Sigmoid colon (tissue), 7 donors: ENCODE results near the gene TEN1. TPM values are rescaled to one million over a fixed set of nuclear protein-coding genes. Genes with fewer than 3 reads are reported as not detected.

Experiments used
- DNase-seq: peaks from one replicate; pipeline ENCODE4 v3.0.0-alpha.2; 2019
- H3K27ac ChIP-seq, 4 donors: fragments of 200-600 bp; sonication (generic); one replicate each; pipeline ENCODE4 v1.5.1; 2016 to 2019; ENCODE audit warnings: mild to moderate bottlenecking in 1 of 4
- H3K27me3 ChIP-seq, 3 donors: fragments of 200-600 bp; sonication (generic); one replicate each; pipeline ENCODE4 v1.5.1; 2019; ENCODE audit warnings: mild to moderate bottlenecking in 1 of 3
- H3K36me3 ChIP-seq, 4 donors: fragments of 200-600 bp; sonication (generic); one replicate each; pipeline ENCODE4 v1.5.1; 2016 to 2019
- H3K4me1 ChIP-seq, 4 donors: fragments of 200-600 bp; sonication (generic); one replicate each; pipeline ENCODE4 v1.5.1; 2017 to 2019
- H3K4me3 ChIP-seq, 4 donors: fragments of 200-600 bp; sonication (generic); one replicate each; pipeline ENCODE4 v1.5.1; 2017 to 2019; ENCODE audit warnings: mild to moderate bottlenecking in 2 of 4, moderate library complexity in 1 of 4
- H3K9me3 ChIP-seq, 4 donors: fragments of 200-600 bp in 3 of 4; sonication (generic) in 3 of 4; one replicate each; pipeline versions ENCODE4 v1.5.1 to v1.6.1; 2013 to 2019
- EP300 ChIP-seq, 4 donors: sonication (generic); formaldehyde crosslinking; IDR thresholded peaks; one replicate each; pipeline ENCODE4 v1.6.1; 2017; ENCODE audit warnings: antibody characterized with exemption in 4 of 4
- POLR2A ChIP-seq, 2 donors: fragments of 450-650 bp; IDR thresholded peaks; one replicate each; pipeline ENCODE4 v1.6.1; 2016; ENCODE audit warnings: antibody characterized with exemption in 2 of 2, mild to moderate bottlenecking in 2 of 2, moderate library complexity in 2 of 2
- POLR2AphosphoS5 ChIP-seq, 4 donors: sonication (generic); formaldehyde crosslinking; IDR thresholded peaks; one replicate each; pipeline ENCODE4 v1.6.1; 2017; ENCODE audit warnings: antibody characterized with exemption in 4 of 4
- WGBS, 2 donors: extraction: QIAGEN DNeasy Blood & Tissue Kit; methylation state at CpG; one replicate each; pipeline ENCODE4 v1.1.7; 2013; 5-methylcytosine and 5-hydroxymethylcytosine counted together
- intact Hi-C: fragments of 100-400 bp; cut with DNase I; formaldehyde crosslinking; loops from one replicate; pipeline ENCODE4 v1.15.1; 2023
- polyA plus RNA-seq, 3 donors: library from polyadenylated mRNA; stranded (reverse); fragments of 200-250 nt; gene quantifications; one replicate each; pipeline ENCODE4 v1.2.3, GENCODE V29; 2013
- total RNA-seq, 4 donors: library from RNA; depleted of rRNA; stranded (reverse); fragments of >200 nt; gene quantifications; one replicate each; pipeline ENCODE4 v1.1.0, GENCODE V29; 2016
- TF ChIP-seq, protein P1 (sequence below), 4 experiments: fragments of 450-650 bp in 3 of 4; fragments of 200-600 bp in 1 of 4; IDR thresholded peaks; one replicate each; pipeline ENCODE4 v1.5.1; 2016 to 2019; ENCODE audit warnings: antibody characterized with exemption in 4 of 4, mild to moderate bottlenecking in 3 of 4, moderate library complexity in 2 of 4
- donor health status: healthy with polysubstance abuse.
- donor health status: Bipolar disorder and iron deficiency.
- donor health status: healthy.

Gene TEN1
- total and polyA plus RNA-seq, 7 donors: 5.3 to 78.8 (median 14.8) TPM

DNA sequence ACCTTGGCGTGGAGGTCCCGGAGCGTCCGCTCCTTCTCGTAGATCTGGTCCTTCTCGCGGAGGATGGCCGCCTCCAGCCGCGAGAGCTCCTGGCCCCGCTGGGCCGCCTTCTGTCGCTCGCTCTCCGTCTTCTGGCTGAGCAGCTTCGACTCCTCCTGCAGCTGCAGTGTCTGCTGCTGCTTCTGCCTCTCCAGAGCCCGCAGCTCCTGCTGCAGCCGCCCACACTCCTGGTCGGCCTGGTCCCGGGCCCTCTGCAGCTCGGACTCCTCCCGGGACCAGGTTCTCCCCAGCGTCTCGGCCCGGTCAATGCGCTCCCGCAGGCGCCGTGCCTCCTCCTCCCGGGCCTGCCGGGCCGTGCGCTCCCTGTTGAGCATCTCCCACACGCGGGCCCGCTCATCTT lies 29.2 kb downstream of the TEN1 start:
- Histone ChIP-seq H3K27me3 (no peaks in the 10 kb centered on the region), H3K36me3 (no peaks in the 10 kb centered on the region), H3K4me1 (peaks cover 0 to 9% (median 0%) of the 10 kb centered on the region in 4 donors), H3K4me3 (no peak overlapping the region), H3K9me3 (no peaks in the 10 kb centered on the region), H3K27ac (no peak overlapping the region)
- intact Hi-C loops: loop anchor here (10.0 kb wide), 1 partner anchor 177 kb away; no protein-coding TSS in a partner anchor
- DNase-seq: no peak
- 95 to 97% methylated on average over 36 of the region's 36 CpGs for WGBS, 2 donors
- TF ChIP-seq, protein P1, sequence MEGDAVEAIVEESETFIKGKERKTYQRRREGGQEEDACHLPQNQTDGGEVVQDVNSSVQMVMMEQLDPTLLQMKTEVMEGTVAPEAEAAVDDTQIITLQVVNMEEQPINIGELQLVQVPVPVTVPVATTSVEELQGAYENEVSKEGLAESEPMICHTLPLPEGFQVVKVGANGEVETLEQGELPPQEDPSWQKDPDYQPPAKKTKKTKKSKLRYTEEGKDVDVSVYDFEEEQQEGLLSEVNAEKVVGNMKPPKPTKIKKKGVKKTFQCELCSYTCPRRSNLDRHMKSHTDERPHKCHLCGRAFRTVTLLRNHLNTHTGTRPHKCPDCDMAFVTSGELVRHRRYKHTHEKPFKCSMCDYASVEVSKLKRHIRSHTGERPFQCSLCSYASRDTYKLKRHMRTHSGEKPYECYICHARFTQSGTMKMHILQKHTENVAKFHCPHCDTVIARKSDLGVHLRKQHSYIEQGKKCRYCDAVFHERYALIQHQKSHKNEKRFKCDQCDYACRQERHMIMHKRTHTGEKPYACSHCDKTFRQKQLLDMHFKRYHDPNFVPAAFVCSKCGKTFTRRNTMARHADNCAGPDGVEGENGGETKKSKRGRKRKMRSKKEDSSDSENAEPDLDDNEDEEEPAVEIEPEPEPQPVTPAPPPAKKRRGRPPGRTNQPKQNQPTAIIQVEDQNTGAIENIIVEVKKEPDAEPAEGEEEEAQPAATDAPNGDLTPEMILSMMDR (IDR thresholded peaks at IDR 0.05): no peak
- TF ChIP-seq POLR2A (IDR thresholded peaks at IDR 0.05) (no peak), POLR2AphosphoS5 (IDR thresholded peaks at IDR 0.05) (no peak), EP300 (IDR thresholded peaks at IDR 0.05) (no peak)

DNA sequence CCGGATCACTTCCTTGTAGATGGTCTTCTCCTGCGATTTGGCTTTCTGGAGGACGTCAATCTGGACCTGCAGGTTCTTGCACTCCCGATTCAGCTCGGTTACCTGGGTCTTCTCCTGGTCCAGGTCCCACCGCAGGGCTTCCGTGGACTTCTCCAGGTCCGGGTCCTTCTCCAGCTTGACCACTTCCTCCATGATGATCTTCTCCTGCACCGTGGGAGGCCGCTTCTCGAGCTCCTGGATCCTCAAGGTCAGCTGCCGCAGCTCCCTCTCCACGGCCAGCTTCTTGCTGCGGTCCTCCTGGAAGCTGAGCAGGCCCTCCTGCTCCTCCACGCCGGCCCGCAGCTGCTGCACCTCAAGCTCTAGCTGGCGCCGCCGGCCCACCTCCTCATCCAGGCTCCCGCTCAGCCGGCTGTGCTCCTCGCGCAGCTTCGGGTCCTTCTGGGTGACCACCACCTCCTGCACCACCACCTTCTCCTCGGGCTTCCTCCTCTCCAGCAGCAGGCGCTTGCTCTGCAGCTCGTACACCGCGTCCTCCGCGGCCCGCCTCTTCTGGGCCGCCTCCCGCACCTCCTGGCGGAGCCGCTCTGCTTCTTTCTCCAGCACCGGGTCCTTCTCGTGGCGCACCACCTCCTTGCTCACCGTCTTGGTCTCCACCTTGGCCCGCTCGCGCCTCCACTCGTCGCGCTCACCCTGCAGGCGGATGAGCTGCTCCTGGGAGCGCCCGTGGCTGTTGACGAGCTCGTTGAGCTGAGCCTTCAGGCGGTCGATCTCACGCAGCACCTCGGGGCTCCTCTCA lies 29.8 kb downstream of the TEN1 start:
- H3K27me3 ChIP-seq: no peaks in the 10 kb centered on the region
- intact Hi-C loops: loop anchor here (10.0 kb wide), 1 partner anchor 176 kb away; no protein-coding TSS in a partner anchor
- H3K27ac ChIP-seq: no peak overlapping the region
- no peaks in the 10 kb centered on the region for H3K9me3 ChIP-seq
- 95 to 96% methylated on average over 56 of the region's 56 CpGs for WGBS, 2 donors
- DNase-seq: no peak
- H3K4me3 ChIP-seq: no peak overlapping the region
- H3K4me1 ChIP-seq: peaks cover 0 to 11% (median 2%) of the 10 kb centered on the region in 4 donors
- TF ChIP-seq POLR2A (IDR thresholded peaks at IDR 0.05) (no peak), EP300 (IDR thresholded peaks at IDR 0.05) (no peak), POLR2AphosphoS5 (IDR thresholded peaks at IDR 0.05) (no peak)
- TF ChIP-seq, protein P1 (IDR thresholded peaks at IDR 0.05): no peak
- H3K36me3 ChIP-seq: no peaks in the 10 kb centered on the region

DNA sequence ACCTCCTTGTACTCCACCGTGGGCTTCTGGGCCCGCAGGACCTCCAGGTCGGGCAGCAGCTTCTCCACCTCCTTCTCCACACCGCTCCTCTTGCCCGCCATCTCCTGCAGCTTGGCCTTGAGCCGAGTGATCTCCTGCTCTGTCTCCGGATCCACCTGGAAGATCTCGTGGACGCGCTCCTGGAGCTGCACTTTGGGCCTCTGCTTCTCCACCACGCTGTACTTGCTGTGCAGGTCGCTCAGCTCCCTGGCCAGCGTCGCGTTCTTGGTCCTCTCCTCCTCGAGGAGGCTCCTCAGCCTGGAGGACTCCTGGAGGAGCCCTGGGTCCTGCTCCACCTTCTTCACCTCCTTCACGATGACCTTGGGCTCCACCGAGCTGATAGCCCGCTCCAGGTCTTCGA lies 30.4 kb downstream of the TEN1 start:
- intact Hi-C loops: loop anchor here (10.0 kb wide), 1 partner anchor 175 kb away; no protein-coding TSS in a partner anchor
- no peak overlapping the region for H3K27ac ChIP-seq
- DNase-seq: no peak
- peaks cover 0 to 17% (median 7%) of the 10 kb centered on the region in 4 donors for H3K4me1 ChIP-seq
- H3K27me3 ChIP-seq: no peaks in the 10 kb centered on the region
- H3K9me3 ChIP-seq: no peaks in the 10 kb centered on the region
- H3K4me3 ChIP-seq: no peak overlapping the region
- TF ChIP-seq POLR2A (IDR thresholded peaks at IDR 0.05): no peak
- no peaks in the 10 kb centered on the region for H3K36me3 ChIP-seq
- 95 to 96% methylated on average over 20 of the region's 20 CpGs for WGBS, 2 donors

DNA sequence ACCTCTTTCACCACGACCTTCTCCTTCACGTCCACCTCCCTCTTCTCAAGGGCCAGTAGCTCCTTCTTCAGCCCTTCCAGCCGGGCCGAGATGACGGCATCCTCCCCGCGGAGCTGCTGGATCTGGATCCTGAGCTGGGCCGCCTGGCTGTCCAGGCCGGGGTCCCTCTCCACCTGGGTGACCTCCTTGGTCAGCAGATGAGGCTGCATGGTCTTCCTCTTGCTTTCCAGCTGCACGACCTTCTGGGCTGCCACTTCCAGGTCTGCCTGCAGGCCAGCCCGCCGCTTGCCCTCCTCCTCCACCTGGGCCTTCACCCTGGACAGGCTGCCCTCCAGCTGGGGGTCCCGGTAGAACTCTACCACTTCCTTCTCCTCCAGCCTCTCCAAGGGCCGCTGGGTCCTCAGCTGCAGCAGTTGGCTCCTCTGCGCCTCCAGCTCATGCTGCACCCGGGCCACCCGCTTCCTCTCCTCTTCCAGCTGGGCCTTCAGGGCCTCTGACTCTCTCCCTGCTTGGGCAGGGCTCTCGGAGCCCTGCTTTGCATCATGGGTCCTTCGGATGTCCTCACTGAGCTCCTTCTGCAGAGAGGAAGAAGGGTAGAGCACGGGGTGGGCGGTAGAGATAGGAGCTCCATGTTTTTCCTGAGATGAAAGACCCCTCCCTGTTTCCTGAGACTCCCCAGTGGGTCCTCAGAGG lies 31.1 kb downstream of the TEN1 start:
- H3K9me3 ChIP-seq: no peaks in the 10 kb centered on the region
- intact Hi-C loops: loop anchor here (10.0 kb wide), 1 partner anchor 175 kb away; no protein-coding TSS in a partner anchor
- DNase-seq: no peak
- no peaks in the 10 kb centered on the region for H3K36me3 ChIP-seq
- WGBS, 2 donors: 86 to 93% methylated on average over 21 of the region's 21 CpGs
- H3K27ac ChIP-seq: no peak overlapping the region
- TF ChIP-seq POLR2AphosphoS5 (IDR thresholded peaks at IDR 0.05) (no peak), EP300 (IDR thresholded peaks at IDR 0.05) (no peak), POLR2A (IDR thresholded peaks at IDR 0.05) (no peak)
- TF ChIP-seq, protein P1 (IDR thresholded peaks at IDR 0.05): no peak
- no peaks in the 10 kb centered on the region for H3K27me3 ChIP-seq
- no peak overlapping the region for H3K4me3 ChIP-seq
- peaks cover 0 to 23% (median 9%) of the 10 kb centered on the region in 4 donors for H3K4me1 ChIP-seq

DNA sequence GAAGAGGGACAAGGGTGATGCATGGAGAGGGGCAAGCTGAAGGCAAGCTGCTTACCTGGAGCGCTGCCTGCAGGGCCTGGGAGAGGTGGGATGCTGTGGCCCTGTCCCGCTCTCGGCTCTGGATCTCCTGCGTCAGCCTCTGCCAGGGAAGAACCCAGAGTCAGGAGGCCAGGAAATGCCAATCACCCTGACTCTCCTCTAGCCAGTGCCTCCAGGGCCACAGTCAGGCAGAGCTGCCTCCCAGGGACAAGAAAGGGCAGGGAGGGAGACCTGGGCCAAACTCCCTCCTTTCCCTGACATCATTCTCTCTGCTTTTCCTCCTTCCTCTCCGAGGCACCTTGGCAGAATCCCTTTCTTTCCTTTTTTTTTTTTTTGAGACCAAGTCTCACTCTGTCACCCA lies 32.9 kb downstream of the TEN1 start:
- H3K27me3 ChIP-seq: no peaks in the 10 kb centered on the region
- DNase-seq: no peak
- no peak overlapping the region for H3K4me3 ChIP-seq
- peaks cover 0 to 16% (median 9%) of the 10 kb centered on the region in 4 donors for H3K4me1 ChIP-seq
- TF ChIP-seq EP300 (IDR thresholded peaks at IDR 0.05): no peak
- WGBS, 2 donors: 89 to 95% methylated on average over 5 of the region's 5 CpGs
- no peaks in the 10 kb centered on the region for H3K36me3 ChIP-seq
- no peak overlapping the region for H3K27ac ChIP-seq
- no peaks in the 10 kb centered on the region for H3K9me3 ChIP-seq
- intact Hi-C loops: no loop called here
